Measurements from ENCODE around the gene SERPINB1. TPM values are rescaled to one million over a fixed set of nuclear protein-coding genes. Genes with fewer than 3 reads are reported as not detected.

Gene SERPINB1
- total RNA-seq, 2 donors from 2014 or later = 26.6 to 27.3 TPM

DNA sequence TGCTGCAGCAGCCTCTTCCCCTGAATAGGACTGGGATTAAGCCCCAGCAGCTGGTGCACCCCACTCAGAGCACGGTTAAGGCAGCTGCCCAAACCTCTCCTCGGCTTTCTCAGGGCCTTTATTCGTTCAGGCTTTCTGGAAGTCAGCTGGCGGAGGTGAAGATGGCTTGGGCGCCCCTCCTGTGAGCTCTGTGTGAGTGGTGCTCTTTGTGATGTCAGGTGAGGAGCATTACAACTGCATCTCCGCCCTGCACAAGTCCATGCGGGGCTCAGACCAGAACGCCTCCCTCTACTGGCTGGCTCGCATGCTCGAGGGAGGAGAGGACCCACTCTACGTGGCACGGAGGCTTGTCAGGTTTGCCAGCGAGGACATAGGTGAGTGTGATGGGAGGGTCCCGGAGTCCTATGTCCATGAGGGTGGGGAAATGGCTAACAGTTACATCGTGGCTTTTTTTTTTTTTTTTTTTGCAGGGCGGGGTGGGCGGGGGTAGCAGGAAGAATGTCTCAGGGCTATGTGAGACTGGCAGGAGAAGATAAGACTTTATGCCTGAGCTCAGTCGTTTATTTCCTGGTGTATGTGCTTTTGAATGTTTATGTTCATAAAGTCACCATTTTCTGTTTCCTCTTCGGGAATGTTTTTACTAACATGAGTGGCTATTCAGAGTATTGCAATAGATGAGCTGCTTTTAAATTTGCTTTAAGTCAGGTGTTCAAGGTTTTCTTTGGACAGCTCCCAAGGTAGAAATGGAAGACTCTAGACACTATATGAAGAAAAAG lies 58.3 kb downstream of the SERPINB1 start:
- Histone ChIP-seq H3K27ac (no peak overlapping the region), H3K9me3 (no peaks in the 10 kb centered on the region), H3K36me3 (peaks cover 20% of the 10 kb centered on the region), H3K27me3 (no peaks in the 10 kb centered on the region), H3K4me1 (no peaks in the 10 kb centered on the region), H3K4me3 (no peak overlapping the region)
- no peak for DNase-seq (ENCODE audit: low spot score)
- TF ChIP-seq, protein P1, sequence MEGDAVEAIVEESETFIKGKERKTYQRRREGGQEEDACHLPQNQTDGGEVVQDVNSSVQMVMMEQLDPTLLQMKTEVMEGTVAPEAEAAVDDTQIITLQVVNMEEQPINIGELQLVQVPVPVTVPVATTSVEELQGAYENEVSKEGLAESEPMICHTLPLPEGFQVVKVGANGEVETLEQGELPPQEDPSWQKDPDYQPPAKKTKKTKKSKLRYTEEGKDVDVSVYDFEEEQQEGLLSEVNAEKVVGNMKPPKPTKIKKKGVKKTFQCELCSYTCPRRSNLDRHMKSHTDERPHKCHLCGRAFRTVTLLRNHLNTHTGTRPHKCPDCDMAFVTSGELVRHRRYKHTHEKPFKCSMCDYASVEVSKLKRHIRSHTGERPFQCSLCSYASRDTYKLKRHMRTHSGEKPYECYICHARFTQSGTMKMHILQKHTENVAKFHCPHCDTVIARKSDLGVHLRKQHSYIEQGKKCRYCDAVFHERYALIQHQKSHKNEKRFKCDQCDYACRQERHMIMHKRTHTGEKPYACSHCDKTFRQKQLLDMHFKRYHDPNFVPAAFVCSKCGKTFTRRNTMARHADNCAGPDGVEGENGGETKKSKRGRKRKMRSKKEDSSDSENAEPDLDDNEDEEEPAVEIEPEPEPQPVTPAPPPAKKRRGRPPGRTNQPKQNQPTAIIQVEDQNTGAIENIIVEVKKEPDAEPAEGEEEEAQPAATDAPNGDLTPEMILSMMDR (IDR thresholded peaks at IDR 0.05) = no peak

GRCh38 chr6:2782825-2783187 lies 58.9 kb downstream of the SERPINB1 start:
- Histone ChIP-seq H3K36me3 (peaks cover 18% of the 10 kb centered on the region), H3K27ac (no peak overlapping the region), H3K9me3 (no peaks in the 10 kb centered on the region), H3K4me1 (no peaks in the 10 kb centered on the region), H3K4me3 (no peak overlapping the region), H3K27me3 (no peaks in the 10 kb centered on the region)
- TF ChIP-seq, protein P1 (IDR thresholded peaks at IDR 0.05) = no peak
- DNase-seq (ENCODE audit: low spot score) = no peak

GRCh38 chr6:2782356-2782708 lies 59.3 kb downstream of the SERPINB1 start:
- H3K27me3 ChIP-seq = no peaks in the 10 kb centered on the region
- H3K36me3 ChIP-seq = peaks cover 16% of the 10 kb centered on the region

More at GRCh38 chr6:2782356-2782708, 59.3 kb downstream of the SERPINB1 start:
- H3K4me3 ChIP-seq = no peak overlapping the region
- TF ChIP-seq, protein P1 (IDR thresholded peaks at IDR 0.05) = no peak
- no peaks in the 10 kb centered on the region for H3K9me3 ChIP-seq
- H3K4me1 ChIP-seq = no peaks in the 10 kb centered on the region
- no peak overlapping the region for H3K27ac ChIP-seq
- DNase-seq (ENCODE audit: low spot score) = no peak

Small RNA genes lying within 50 kb of the gene (microRNA-seq; reads per million reads assigned to microRNA genes)
- 0.71 reads per million in 2 donors for gene MIR4645 (ENCODE audit: borderline number of aligned reads in 2 of 2, borderline replicate concordance in 1 of 2)

Other genes starting within 250 kb of the SERPINB1 start
- gene MYLK4, start 90.9 kb downstream of the SERPINB1 start, total RNA-seq = 1 to 10 TPM; 1.0 to 3.6 TPM
- 10 to 100 TPM; 51.9 to 53.5 TPM for gene WRNIP1, start 76.5 kb downstream of the SERPINB1 start, total RNA-seq
- 10 to 100 TPM; 11.2 to 17.5 TPM for gene SERPINB9, start 61.4 kb upstream of the SERPINB1 start, total RNA-seq
- gene SERPINB6, start 129.7 kb upstream of the SERPINB1 start, total RNA-seq = 100 to 1,000 TPM; 181 to 184 TPM
- gene NQO2, start 158.0 kb upstream of the SERPINB1 start, total RNA-seq = 10 to 100 TPM; 37.6 to 68.1 TPM
- 10 to 100 TPM in 1 of 2 donors, 1 to 10 TPM in 1; 9.5 to 11.3 TPM for gene RIPK1, start 226.6 kb upstream of the SERPINB1 start, total RNA-seq